Renal cortical epithelial cell (primary cell): ENCODE data around the gene LSMEM2. TPM values are rescaled to one million over a fixed set of nuclear protein-coding genes. Genes with fewer than 3 reads are reported as not detected.
"Not testable (repeated sequence)": the region's sequence is repeated elsewhere in the genome, so short reads cannot be mapped to it uniquely, and the experiment has no call there.

ENCODE experiments used
- DNase-seq: peaks from one replicate; pipeline ENCODE4 v3.0.0-alpha.2; 2011; ENCODE audit warnings: low read depth
- total RNA-seq: library from RNA; depleted of rRNA; stranded (reverse); fragments of >200 nt; gene quantifications from 2 replicates; pipeline ENCODE4 v1.2.3, GENCODE V29; 2014

The LSMEM2 gene
- total RNA-seq, 1 donor from 2014 or later: not detected

DNA sequence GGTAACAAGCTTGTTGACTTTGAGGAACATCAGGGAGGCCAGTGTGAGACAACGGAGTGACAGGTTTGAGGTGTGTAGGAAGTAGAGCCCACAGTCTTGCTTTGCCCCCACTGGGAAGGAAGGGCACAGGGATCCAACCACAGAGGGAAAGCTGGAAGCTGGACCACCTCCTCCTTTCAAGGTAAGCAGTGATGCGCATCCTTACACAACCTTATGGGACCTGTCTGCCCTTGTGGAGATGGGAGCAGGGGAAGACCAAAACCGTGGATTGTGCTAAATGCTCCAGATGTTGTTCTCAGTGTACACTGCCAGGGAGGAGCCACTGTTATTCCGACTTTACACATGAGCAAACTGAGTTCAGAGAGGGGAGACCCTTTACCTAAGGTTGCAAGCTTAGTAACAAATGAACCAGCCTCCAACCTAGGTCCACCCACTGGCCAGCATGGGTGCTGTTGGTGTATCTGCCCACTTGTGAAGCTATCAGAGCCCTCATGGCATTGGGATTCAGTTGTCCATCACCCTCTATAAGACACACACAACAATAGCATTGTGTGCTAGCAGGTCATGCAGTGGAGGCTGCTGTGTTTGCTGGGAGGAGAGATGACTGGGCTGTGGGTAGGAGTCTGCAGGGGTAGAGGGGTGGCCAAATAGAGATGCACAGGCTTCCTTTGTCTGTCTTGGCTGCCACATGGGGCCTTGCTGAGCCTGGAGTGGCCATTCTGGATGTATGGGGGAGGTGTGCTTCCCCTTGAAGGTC, 586 bp upstream of the LSMEM2 start:
- no peak for DNase-seq

- no peak for DNase-seq
These were observed 549 bp downstream of the LSMEM2 start for GRCh38 chr3:50279255-50280016.

DNA sequence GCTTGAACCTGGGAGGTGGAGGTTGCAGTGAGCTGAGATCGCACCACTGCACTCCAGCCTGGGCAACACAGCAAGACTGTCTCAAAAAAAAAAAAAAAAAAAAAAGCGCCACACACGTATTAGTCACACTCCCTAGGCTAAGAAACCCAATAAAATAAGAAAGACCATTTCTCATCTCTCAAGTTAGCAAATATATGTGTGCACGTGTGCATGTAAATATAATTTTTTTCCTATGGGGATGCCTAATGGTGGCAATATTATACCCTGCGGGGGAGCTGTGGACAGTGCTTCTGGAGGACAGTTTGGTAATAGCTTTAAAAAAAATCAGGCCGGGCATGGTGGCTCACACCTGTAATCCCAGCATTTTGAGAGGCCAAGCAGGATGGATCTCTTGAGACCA, 5.2 kb downstream of the LSMEM2 start:
- DNase-seq: not testable (repeated sequence)

DNA sequence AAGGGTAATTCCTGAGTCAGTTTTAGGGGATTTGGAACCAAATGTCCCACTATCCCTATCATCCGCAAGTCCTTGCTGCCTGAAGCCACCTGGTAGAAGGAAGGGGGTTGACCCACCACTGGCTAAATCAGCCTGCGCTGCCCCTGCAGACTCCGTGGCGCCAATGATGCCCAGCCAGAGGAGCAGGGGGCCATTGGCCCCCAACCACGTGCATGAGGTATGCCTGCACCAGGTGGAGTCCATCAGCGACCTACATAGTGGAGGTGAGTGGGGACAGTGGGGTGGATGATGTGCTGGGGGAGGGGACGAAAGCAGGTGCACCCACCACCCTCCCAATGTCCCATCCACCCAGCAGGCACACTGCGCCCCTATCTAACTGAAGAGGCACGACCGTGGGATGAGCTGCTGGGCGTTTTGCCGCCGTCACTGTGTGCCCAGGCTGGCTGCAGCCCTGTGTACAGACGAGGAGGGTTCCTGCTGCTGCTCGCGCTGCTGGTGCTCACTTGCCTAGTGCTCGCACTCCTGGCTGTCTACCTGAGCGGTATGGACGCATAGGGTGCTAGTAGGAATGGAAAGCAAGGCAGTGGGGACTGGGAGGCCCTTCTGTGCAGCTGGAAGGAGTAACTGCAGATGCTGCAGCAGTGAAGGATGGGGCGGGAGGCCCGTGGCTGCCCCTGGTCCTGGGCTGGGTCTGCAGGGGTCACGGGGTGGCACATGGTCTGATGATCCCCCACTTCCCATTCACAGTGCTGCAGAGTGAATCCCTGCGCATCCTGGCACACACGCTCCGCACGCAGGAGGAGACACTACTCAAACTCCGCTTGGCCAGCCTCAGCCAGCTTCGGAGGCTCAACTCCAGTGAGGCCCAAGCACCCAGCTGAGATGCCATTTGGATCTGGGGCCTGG, 7.7 kb downstream of the LSMEM2 start:
- DNase-seq: no peak

GRCh38 chr3:50287262-50287661, 8.4 kb downstream of the LSMEM2 start:
- no peak for DNase-seq

DNA sequence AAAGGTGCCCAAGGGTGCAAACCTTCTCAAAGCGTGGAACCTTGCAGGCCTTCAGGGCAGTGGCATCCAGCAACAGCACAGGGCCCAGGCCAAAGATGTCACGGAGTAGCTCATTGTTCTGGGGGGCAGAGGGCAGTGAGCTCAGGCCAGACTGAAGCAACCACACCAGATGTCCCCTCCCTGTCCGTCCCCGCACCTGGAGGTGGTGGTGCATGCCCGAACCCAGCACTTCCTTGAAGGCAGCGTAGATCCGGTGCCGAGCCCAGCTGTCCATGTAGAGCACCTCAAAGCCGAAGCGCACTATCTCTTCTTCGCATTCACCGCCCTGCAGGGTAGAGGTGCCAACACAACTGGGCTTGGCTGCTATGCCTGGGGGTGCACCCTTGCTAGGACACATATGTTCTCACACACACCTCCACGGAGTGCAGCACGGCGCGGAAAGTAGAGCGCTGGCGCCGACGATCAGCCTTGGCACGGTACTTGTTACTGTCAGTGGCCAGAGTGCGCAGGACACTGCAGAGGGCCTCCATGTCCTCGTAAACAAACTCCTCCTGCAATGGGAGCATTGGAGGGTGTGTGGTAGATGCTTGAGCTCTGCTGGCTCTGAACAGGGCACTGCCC, 9.6 kb downstream of the LSMEM2 start:
- no peak for DNase-seq

- DNase-seq: no peak
These were observed 10.2 kb downstream of the LSMEM2 start for GRCh38 chr3:50289130-50289529.

GRCh38 chr3:50290161-50290641, 11.3 kb downstream of the LSMEM2 start:
- no peak for DNase-seq

DNA sequence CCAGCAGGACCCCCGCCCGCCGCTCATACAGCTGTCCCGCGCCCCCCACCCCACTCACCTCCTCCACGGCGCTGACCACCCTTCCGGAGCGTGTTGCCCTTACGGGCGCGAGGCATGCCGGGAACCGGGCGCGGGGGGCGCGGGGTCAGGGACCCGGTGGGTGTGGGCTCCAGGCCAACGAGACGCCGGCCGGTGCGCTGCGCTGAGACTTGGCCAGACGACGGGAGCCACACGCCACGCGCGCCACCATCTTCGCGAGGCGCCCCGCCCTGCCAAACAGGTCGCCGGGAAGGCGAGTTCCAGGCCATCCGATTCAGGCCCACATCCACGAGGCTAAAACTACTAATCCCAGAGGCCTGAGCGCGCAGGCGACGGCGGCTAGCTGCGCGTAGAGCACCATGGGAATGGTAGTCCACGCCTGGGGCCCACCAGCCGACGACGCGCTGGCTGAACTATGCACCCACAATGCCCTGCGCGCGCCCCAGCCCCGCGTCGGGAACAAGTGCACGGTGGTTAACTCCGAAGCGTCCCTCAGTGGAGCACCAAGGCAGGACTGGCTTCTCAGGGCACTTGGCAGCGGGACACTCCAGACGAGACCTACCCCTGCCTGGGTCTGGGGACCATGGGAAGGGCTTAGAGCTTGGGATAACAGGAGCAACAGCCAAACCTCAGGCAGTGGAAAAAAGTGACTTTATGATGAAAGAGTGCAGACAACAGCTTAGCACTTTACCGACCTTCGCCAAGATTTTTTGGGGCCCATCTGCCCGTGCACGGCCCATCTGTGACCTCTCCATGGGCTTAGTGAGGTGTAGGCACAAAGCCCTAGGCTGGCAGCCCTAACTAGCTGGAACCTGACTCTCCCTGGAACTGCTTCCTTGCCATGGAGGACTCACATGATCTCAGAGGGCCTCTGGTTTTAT, 13.5 kb downstream of the LSMEM2 start, which contains the start of gene IFRD2:
Gene IFRD2, minus strand, starts transcription at position 271 of the 920 bp plus-strand sequence. Its CDS starts 155 bp downstream, at position 116.
- DNase-seq: peak; percentile 93

DNA sequence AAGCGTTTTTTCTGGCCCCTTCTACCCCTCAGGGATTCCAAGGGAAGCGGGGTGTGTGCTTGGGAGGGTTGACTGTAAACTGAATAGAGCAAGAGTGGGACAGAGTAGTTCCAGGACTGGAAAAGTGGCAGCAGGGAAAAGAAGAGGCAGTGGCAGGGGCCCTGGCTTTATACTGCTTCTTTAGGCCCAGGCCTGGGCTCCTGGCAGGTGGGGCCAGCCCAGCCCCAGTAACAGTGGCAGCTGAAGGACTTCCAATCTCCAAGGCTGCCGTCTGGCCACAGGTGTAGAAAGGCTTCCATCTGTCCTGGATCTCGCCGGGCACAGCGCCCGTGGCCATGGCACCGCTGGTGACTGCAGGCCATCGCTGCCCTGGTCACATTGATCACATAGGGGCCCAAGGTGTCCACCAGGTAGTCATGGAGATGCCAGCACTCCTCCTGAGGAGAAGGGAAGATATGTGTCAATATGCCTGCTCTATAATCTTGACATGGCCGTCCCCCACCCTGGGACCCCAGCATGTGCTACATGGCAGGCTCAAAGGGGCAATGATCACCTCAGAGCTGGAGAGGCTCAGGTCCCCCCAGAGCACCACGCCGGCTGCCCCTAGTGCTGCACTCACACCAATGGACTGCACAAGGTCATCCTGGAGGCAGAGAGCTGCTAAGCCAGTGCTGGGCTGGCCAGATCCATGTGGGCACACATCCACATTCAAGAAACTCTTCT, 14.4 kb downstream of the LSMEM2 start:
- no peak for DNase-seq

DNA sequence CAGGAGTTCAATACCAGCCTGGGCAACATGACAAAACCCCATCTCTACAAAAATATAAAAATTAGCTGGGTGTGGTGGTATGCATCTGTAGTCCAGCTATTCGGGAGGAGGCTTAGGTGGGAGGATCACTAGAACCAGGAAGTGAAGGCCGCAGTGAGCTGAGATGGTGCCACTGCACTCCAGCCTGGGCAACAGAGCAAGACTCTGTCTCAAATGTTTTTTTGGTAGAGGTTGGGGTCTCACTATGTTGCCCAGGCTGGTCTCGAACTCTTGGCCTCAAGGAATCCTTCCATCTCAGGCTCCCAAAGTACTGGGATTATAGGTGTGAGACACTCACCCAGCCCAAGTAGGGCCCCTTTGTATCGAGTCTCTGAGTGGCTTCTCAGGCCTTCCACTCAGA, 15.2 kb downstream of the LSMEM2 start:
- DNase-seq: no peak

GRCh38 chr3:50294492-50295403, 15.9 kb downstream of the LSMEM2 start:
- no peak for DNase-seq

GRCh38 chr3:50295553-50296431, 16.9 kb downstream of the LSMEM2 start:
- no peak for DNase-seq

GRCh38 chr3:50296721-50297383, 18.0 kb downstream of the LSMEM2 start:
- no peak for DNase-seq

DNA sequence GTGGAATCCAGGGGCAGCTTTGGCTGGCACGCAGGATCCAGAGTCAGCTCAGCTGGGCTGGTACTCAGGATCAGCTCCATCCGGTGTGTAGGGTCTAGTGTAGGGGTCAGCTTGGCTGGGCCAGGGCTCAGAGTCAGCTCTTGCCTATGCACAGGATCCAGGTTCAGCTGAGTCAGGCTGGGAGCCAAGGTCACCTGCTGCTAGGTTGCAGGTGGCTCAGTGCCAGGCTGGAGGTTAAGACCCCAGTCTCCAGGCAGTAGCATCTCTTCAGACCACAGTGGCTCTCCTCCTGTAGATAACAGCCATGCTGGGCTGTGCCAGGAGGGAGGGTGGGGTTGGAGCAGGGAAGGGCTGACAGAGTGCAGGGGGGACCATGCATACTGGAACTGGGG, 18.5 kb downstream of the LSMEM2 start:
- no peak for DNase-seq

- no peak for DNase-seq
These were observed 19.2 kb downstream of the LSMEM2 start for GRCh38 chr3:50297896-50298725.
